Naive thymus-derived CD4-positive, alpha-beta T cell (primary cell): Measurements from ENCODE around the gene ATP1A2. TPM values are rescaled to one million over a fixed set of nuclear protein-coding genes. Genes with fewer than 3 reads are reported as not detected.
A peak's percentile ranks its signal among the peaks of the same experiment; 100 is the strongest.

Source experiments
- ATAC-seq: fragments of 150-1000 bp; cut with Tn5 transposase; 2 replicates; pipeline ENCODE4 v1.10.0; 2021; ENCODE audit warnings: mild to moderate bottlenecking, moderate library complexity
- CTCF ChIA-PET: fragments of 350-600 bp; sonication (Branson Sonifier 250); formaldehyde crosslinking; loops from one replicate; lab custom pipeline; 2021; ENCODE audit warnings: antibody characterized with exemption; lab: Charles Lee
- POLR2A ChIA-PET: fragments of 350-600 bp; sonication (Branson Sonifier 250); formaldehyde crosslinking; loops from one replicate; lab custom pipeline; 2021; ENCODE audit warnings: antibody characterized with exemption, inconsistent platforms; lab: Charles Lee
- DNase-seq, 9 donors: peaks; one replicate each; pipeline versions ENCODE4 v3.0.0 to v3.0.0-alpha.2; 2020 to 2022; ENCODE audit warnings: mixed read lengths in 1 of 9
- H3K27ac ChIP-seq: one replicate; pipeline ENCODE4 v1.7.0; 2013; ENCODE audit warnings: mild to moderate bottlenecking, low read depth, low read length, moderate library complexity
- H3K27me3 ChIP-seq, 2 donors: one replicate each; pipeline ENCODE4 v1.7.0; 2013; ENCODE audit warnings: low read length in 2 of 2, mild to moderate bottlenecking in 2 of 2, moderate library complexity in 2 of 2; ENCODE audit not compliant: control insufficient read depth in 2 of 2, insufficient read depth in 2 of 2
- H3K36me3 ChIP-seq, 3 experiments: 1 replicate in 2 of 3; 2 replicates in 1 of 3; pipeline ENCODE4 v1.7.0; 2013; ENCODE audit warnings: low read length in 3 of 3, mild to moderate bottlenecking in 3 of 3, moderate library complexity in 1 of 3; ENCODE audit not compliant: insufficient read depth in 3 of 3, control insufficient read depth in 2 of 3
- H3K4me1 ChIP-seq, 2 donors: one replicate each; pipeline ENCODE4 v1.7.0; 2013; ENCODE audit warnings: low read length in 2 of 2, mild to moderate bottlenecking in 2 of 2, moderate library complexity in 1 of 2; ENCODE audit not compliant: control insufficient read depth in 2 of 2, insufficient read depth in 2 of 2
- H3K4me3 ChIP-seq: 2 replicates; pipeline ENCODE4 v1.7.0; 2013; ENCODE audit warnings: mild to moderate bottlenecking, low read length
- H3K9me3 ChIP-seq, 3 experiments: 1 replicate in 2 of 3; 2 replicates in 1 of 3; pipeline ENCODE4 v1.7.0; 2013; ENCODE audit warnings: low read length in 3 of 3; ENCODE audit not compliant: control insufficient read depth in 2 of 3
- H3K27ac Mint-ChIP-seq, 9 donors: one replicate each; pipeline ENCODE4 v1.8.0; 2020 to 2022; ENCODE audit warnings: mixed read lengths in 9 of 9, mild to moderate bottlenecking in 8 of 9, moderate library complexity in 5 of 9, inconsistent platforms in 2 of 9
- H3K27me3 Mint-ChIP-seq, 5 donors: one replicate each; pipeline ENCODE4 v1.8.0; 2021 to 2022; ENCODE audit warnings: mixed read lengths in 5 of 5, mild to moderate bottlenecking in 1 of 5
- H3K36me3 Mint-ChIP-seq, 5 donors: one replicate each; pipeline ENCODE4 v1.8.0; 2020 to 2022; ENCODE audit warnings: mixed read lengths in 5 of 5, mild to moderate bottlenecking in 3 of 5, inconsistent platforms in 1 of 5
- H3K4me1 Mint-ChIP-seq, 7 donors: one replicate each; pipeline ENCODE4 v1.8.0; 2020 to 2022; ENCODE audit warnings: mixed read lengths in 7 of 7, mild to moderate bottlenecking in 3 of 7, inconsistent platforms in 1 of 7
- H3K4me3 Mint-ChIP-seq, 10 donors: one replicate each; pipeline ENCODE4 v1.8.0; 2020 to 2022; ENCODE audit warnings: mild to moderate bottlenecking in 10 of 10, mixed read lengths in 10 of 10, moderate library complexity in 6 of 10, inconsistent platforms in 2 of 10
- H3K9me3 Mint-ChIP-seq, 11 donors: one replicate each; pipeline ENCODE4 v1.8.0; 2020 to 2022; ENCODE audit warnings: mixed read lengths in 11 of 11, mild to moderate bottlenecking in 4 of 11, inconsistent platforms in 1 of 11, moderate library complexity in 1 of 11
- intact Hi-C, 2 donors: fragments of 100-400 bp; cut with micrococcal nuclease; formaldehyde crosslinking; loops; one replicate each; pipeline ENCODE4 v1.15.1; 2023
- polyA plus RNA-seq, 2 donors: library from polyadenylated mRNA; unstranded; fragments of 300-500 nt; fragmentation: Illumina TruSeq; gene quantifications; one replicate each; pipeline ENCODE4 v1.2.3, GENCODE V29; 2021
- total RNA-seq, 6 experiments: library from RNA in 5 of 6; stranded (reverse) in 5 of 6; gene quantifications; 1 replicate in 5 of 6; 2 replicates in 1 of 6; pipeline ENCODE4 v1.2.3 and lab custom pipeline; 2021 to 2026

ATP1A2 gene
- total and polyA plus RNA-seq, 7 experiments from 2014 or later, result not detected

DNA sequence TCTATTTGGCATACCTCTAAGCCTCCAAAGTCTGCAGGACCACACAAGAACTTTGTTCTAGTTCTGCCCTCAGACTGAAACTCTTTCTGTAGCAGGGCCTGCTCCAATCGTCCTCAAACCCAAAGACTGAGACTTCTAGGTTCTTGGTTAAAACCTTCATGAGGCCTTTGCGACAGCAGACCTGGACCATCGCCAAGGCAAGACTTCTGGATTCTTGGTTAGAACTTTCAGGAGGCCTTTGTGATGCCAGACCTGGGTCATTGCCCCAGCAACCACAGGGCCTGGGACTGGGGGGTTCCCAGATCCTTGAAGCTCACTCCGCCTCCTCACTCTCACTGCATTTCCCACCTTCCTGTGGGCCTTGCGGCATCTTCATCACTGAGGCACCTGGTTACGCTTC lies 35.7 kb downstream of the ATP1A2 start, which contains the start of gene ATP1A4:
Gene ATP1A4 (plus strand): TSS at position 301 of the 400 bp plus-strand sequence. CDS start 438 bp downstream, outside the sequence.
- no peak within 1 kb of the TSS for H3K4me3 ChIP-seq

DNA sequence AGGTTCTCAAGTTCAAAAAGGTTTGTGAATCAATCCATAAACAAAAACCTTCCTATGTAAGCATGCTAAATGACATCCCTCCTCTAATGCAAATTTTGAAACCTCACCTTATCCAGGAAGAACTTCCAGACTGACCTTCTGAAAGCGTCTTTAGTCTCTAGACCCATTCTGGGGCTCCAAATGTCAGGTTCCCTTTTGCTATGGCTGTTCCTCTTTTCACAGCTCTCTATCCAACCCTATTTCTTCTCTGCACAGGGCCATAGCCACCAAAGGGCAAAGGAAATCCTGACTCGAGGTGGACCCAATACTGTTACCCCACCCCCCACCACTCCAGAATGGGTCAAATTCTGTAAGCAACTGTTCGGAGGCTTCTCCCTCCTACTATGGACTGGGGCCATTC lies 39.2 kb downstream of the ATP1A2 start:
- DNase-seq (no peak), ATAC-seq (peak; percentile 38)
- H3K27ac Mint-ChIP-seq, result no peak overlapping the region
- CTCF ChIA-PET, result no interaction called here
- H3K36me3 Mint-ChIP-seq, result no peaks in the 10 kb centered on the region
- H3K27me3 Mint-ChIP-seq, result peaks cover 0 to 27% (median 7%) of the 10 kb centered on the region in 5 donors
- no peaks in the 10 kb centered on the region for H3K9me3 ChIP-seq
- H3K4me3 Mint-ChIP-seq, result no peak overlapping the region
- POLR2A ChIA-PET, result no interaction called here
- H3K27me3 ChIP-seq, result no peaks in the 10 kb centered on the region
- H3K4me3 ChIP-seq, result no peak overlapping the region
- no peaks in the 10 kb centered on the region for H3K36me3 ChIP-seq
- intact Hi-C loops, result no loop called here
- H3K4me1 Mint-ChIP-seq, result peaks cover 0 to 3% (median 0%) of the 10 kb centered on the region in 7 donors
- no peaks in the 10 kb centered on the region for H3K4me1 ChIP-seq
- H3K9me3 Mint-ChIP-seq, result no peaks in the 10 kb centered on the region
- no peak overlapping the region for H3K27ac ChIP-seq

More for the DNA sequence above, 35.7 kb downstream of the ATP1A2 start, which contains the start of gene ATP1A4:
- H3K27ac ChIP-seq, result no peak within 1 kb of the TSS
- intact Hi-C loops, result no loop called here
- DNase-seq (no peak), ATAC-seq (no peak)
- Mint-ChIP-seq H3K4me3 (no peak within 1 kb of the TSS), H3K36me3 (no peaks in the 10 kb centered on the region), H3K27ac (no peak within 1 kb of the TSS), H3K27me3 (peaks cover 0 to 16% (median 3%) of the 10 kb centered on the region in 5 donors), H3K4me1 (peaks cover 0 to 3% (median 0%) of the 10 kb centered on the region in 7 donors), H3K9me3 (no peaks in the 10 kb centered on the region)
- ChIA-PET CTCF (no interaction called here), POLR2A (no interaction called here)
- H3K27me3 ChIP-seq, result no peaks in the 10 kb centered on the region
- H3K4me1 ChIP-seq, result no peaks in the 10 kb centered on the region
- no peaks in the 10 kb centered on the region for H3K9me3 ChIP-seq
- no peaks in the 10 kb centered on the region for H3K36me3 ChIP-seq

DNA sequence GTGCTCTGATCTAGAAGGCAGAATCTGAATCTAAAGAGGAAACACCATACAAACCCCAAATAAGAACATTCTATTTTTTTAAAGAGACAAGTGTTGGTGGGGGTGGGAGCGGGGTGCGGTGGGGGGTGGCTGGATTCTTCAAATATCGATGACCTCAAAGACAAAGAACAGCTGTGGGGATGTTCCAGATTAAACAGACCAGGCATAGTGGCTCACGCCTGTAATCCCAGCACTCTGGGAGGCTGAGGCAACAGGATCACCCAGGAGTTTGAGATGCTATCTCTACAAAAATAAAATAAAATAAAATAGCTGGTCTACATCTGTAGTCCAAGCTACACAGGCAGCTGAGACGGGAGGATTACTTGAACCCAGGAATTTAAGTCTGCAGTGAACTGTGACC lies 40.8 kb downstream of the ATP1A2 start:
- Histone ChIP-seq H3K27ac (no peak overlapping the region), H3K36me3 (no peaks in the 10 kb centered on the region), H3K4me3 (no peak overlapping the region), H3K9me3 (no peaks in the 10 kb centered on the region), H3K27me3 (no peaks in the 10 kb centered on the region), H3K4me1 (no peaks in the 10 kb centered on the region)
- H3K9me3 Mint-ChIP-seq, result no peaks in the 10 kb centered on the region
- no peak for DNase-seq
- H3K4me3 Mint-ChIP-seq, result no peak overlapping the region
- intact Hi-C loops, result no loop called here
- H3K36me3 Mint-ChIP-seq, result no peaks in the 10 kb centered on the region
- H3K4me1 Mint-ChIP-seq, result peaks cover 0 to 3% (median 0%) of the 10 kb centered on the region in 7 donors
- H3K27me3 Mint-ChIP-seq, result peaks cover 0 to 32% (median 7%) of the 10 kb centered on the region in 5 donors
- H3K27ac Mint-ChIP-seq, result no peak overlapping the region
- CTCF ChIA-PET, result no interaction called here
- POLR2A ChIA-PET, result no interaction called here
- no peak for ATAC-seq

DNA sequence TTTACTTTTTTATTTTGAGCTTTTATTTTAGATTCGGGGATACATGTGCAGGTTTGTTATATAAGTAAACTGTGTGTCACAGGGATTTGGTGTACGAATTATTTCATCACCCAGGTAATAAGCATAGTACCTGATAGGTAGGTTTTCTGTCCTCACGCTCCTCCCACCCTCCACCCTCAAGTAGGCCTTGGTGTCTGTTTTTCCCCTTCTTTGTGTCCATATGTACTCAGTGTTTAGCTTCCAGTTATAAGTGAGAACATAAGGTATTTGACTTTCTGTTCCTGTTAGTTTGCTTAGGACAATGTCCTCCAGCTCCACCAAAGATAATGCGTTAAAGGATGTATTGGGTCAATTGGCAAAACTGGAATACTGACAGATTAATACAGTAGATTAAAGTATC lies 41.6 kb downstream of the ATP1A2 start:
- Histone ChIP-seq H3K27ac (no peak overlapping the region), H3K4me3 (no peak overlapping the region), H3K36me3 (no peaks in the 10 kb centered on the region), H3K27me3 (no peaks in the 10 kb centered on the region), H3K4me1 (no peaks in the 10 kb centered on the region), H3K9me3 (no peaks in the 10 kb centered on the region)
- H3K27ac Mint-ChIP-seq, result no peak overlapping the region
- no peak overlapping the region for H3K4me3 Mint-ChIP-seq
- no peak for DNase-seq
- CTCF ChIA-PET, result interaction anchor here (1.0 kb wide), 1 partner anchor 134 kb away, joined by 3 read pairs; no protein-coding TSS in a partner anchor
- no peaks in the 10 kb centered on the region for H3K9me3 Mint-ChIP-seq
- POLR2A ChIA-PET, result no interaction called here
- no peak for ATAC-seq
- intact Hi-C loops, result no loop called here
- H3K36me3 Mint-ChIP-seq, result no peaks in the 10 kb centered on the region
- H3K4me1 Mint-ChIP-seq, result peaks cover 0 to 3% (median 0%) of the 10 kb centered on the region in 7 donors
- H3K27me3 Mint-ChIP-seq, result peaks cover 0 to 33% (median 5%) of the 10 kb centered on the region in 5 donors

DNA sequence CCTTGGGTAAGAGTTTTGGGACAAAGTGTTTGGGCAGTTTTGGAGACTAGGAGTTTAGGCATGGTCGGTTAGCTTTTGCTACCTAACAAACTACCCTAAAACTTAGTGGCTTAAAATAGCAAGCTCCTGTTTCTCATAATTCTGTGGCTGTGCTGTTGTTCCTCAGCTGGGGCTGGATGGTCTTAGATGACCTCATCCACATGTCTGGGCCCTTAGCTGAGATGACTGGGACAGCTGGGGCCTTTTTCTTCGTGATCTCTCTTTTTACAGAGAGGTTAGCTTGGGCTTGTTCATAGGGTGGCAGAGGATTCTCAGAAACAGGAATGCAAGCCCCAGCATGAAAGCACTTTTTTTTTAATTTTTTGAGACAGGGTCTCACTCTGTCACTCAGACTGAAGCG lies 42.5 kb downstream of the ATP1A2 start:
- Histone ChIP-seq H3K4me3 (no peak overlapping the region), H3K27ac (no peak overlapping the region), H3K4me1 (no peaks in the 10 kb centered on the region), H3K9me3 (no peaks in the 10 kb centered on the region), H3K36me3 (no peaks in the 10 kb centered on the region), H3K27me3 (no peaks in the 10 kb centered on the region)
- Mint-ChIP-seq H3K4me3 (no peak overlapping the region), H3K36me3 (no peaks in the 10 kb centered on the region), H3K4me1 (peaks cover 0 to 3% (median 0%) of the 10 kb centered on the region in 7 donors), H3K27ac (no peak overlapping the region), H3K27me3 (peaks cover 0 to 32% (median 5%) of the 10 kb centered on the region in 5 donors), H3K9me3 (no peaks in the 10 kb centered on the region)
- DNase-seq (no peak), ATAC-seq (no peak)
- ChIA-PET POLR2A (interaction anchor here (0.7 kb wide), 1 partner anchor 8 kb away, joined by 3 read pairs; no protein-coding TSS in a partner anchor), CTCF (no interaction called here)
- intact Hi-C loops, result no loop called here

DNA sequence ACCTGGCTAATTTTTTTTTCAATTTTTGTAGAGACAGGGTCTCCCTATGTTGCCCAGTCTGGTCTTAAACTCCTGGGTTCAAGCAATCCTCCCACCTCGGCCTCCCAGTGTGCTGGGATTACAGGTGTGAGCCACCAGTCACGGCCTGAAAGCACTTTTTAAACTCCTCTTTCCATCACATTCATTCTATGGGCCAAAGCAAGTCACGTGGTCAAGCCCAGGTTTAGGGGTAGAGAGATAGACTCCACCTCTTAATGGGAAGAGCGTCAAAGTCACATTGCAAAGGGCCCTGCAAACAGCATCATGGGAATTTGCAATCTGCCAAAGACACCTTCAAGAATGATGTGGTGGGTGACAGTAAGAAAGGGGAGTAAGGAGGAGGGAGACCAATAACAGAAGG lies 43.0 kb downstream of the ATP1A2 start:
- ChIA-PET CTCF (interaction anchor here (1.1 kb wide), 1 partner anchor 35 kb away, joined by 3 read pairs; no protein-coding TSS in a partner anchor), POLR2A (no interaction called here)
- Histone ChIP-seq H3K27ac (no peak overlapping the region), H3K36me3 (no peaks in the 10 kb centered on the region), H3K27me3 (no peaks in the 10 kb centered on the region), H3K4me1 (no peaks in the 10 kb centered on the region), H3K4me3 (no peak overlapping the region), H3K9me3 (no peaks in the 10 kb centered on the region)
- ATAC-seq (no peak), DNase-seq (no peak)
- Mint-ChIP-seq H3K4me1 (peaks cover 0 to 3% (median 0%) of the 10 kb centered on the region in 7 donors), H3K9me3 (no peaks in the 10 kb centered on the region), H3K36me3 (no peaks in the 10 kb centered on the region), H3K4me3 (no peak overlapping the region), H3K27ac (no peak overlapping the region), H3K27me3 (peaks cover 0 to 32% (median 5%) of the 10 kb centered on the region in 5 donors)
- intact Hi-C loops, result no loop called here

DNA sequence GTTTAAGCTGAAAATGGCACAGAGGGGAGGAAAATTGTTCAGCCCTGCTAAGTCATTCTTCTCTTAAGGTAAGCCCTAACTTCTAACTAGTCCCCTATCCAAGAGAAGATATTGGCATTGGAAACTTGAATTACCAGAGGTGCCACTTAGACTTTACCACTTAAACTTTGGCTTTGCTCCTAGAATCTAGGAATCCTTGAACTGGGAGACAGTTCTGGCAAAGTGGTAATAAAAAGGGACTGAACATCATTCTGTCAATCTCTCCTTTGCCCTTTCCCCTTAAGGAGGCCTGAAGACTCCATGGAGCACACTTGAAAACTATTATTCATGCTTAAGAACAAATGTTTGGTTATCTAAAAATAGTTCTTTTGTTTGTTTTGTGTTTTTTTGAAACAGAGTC lies 44.3 kb downstream of the ATP1A2 start:
- peaks cover 6 to 32% (median 11%) of the 10 kb centered on the region in 5 donors for H3K27me3 Mint-ChIP-seq
- ATAC-seq (no peak), DNase-seq (no peak)
- CTCF ChIA-PET, result no interaction called here
- no peaks in the 10 kb centered on the region for H3K9me3 ChIP-seq
- POLR2A ChIA-PET, result no interaction called here
- H3K36me3 Mint-ChIP-seq, result no peaks in the 10 kb centered on the region
- no peaks in the 10 kb centered on the region for H3K9me3 Mint-ChIP-seq
- H3K36me3 ChIP-seq, result no peaks in the 10 kb centered on the region
- intact Hi-C loops, result no loop called here
- no peak overlapping the region for H3K27ac ChIP-seq
- no peak overlapping the region for H3K4me3 ChIP-seq
- H3K27me3 ChIP-seq, result no peaks in the 10 kb centered on the region
- H3K4me1 ChIP-seq, result no peaks in the 10 kb centered on the region
- H3K27ac Mint-ChIP-seq, result no peak overlapping the region
- H3K4me3 Mint-ChIP-seq, result no peak overlapping the region
- H3K4me1 Mint-ChIP-seq, result no peaks in the 10 kb centered on the region
